ENCODE measurements around the gene AUTS2. TPM values are rescaled to one million over a fixed set of nuclear protein-coding genes. Genes with fewer than 3 reads are reported as not detected.

Gene AUTS2
- total and polyA plus RNA-seq, 9 of the 15 experiments (the other 6 are each of a cell fraction or from before 2014, with no cell fraction given): 0.58 TPM; not detected in 8

- DNase-seq (ENCODE audit: extremely low read depth in 1 of 4, low spot score in 3 of 4): no peak
- FAIRE-seq: no peak
- Histone ChIP-seq H3K27me3 (ENCODE audit: control insufficient read depth in 2 of 2, insufficient read depth in 2 of 2, low read length in 2 of 2) (peaks cover 0 to 8% of the 10 kb centered on the region in 2 experiments; a peak in 2 of 5 replicates), H3K9ac (ENCODE audit: insufficient read depth in 1 of 2, low read depth in 2 of 2, low read length in 2 of 2) (no peak overlapping the region), H3K4me1 (replicated peaks in 1 of 2; ENCODE audit: control insufficient read depth in 2 of 2, insufficient read depth in 2 of 2, low read length in 2 of 2) (no peaks in the 10 kb centered on the region), H3K79me2 (ENCODE audit: control insufficient read depth, insufficient read depth, low read length) (no peaks in the 10 kb centered on the region), H4K20me1 (replicated peaks; ENCODE audit: control insufficient read depth, insufficient read depth, low read length) (no peaks in the 10 kb centered on the region), H3K27ac (ENCODE audit: extremely low read depth, low read depth, low read length) (no peak overlapping the region), H3K4me3 (no peak overlapping the region), H3K4me2 (ENCODE audit: insufficient read depth, low read length) (no peak overlapping the region), H2AFZ (ENCODE audit: low read depth, low read length) (no peak overlapping the region), H3K9me1 (ENCODE audit: control insufficient read depth, insufficient read depth, low read length) (no peaks in the 10 kb centered on the region), H3K36me3 (ENCODE audit: control insufficient read depth, insufficient read depth, low read length) (no peaks in the 10 kb centered on the region), H3K9me3 (replicated peaks; ENCODE audit: control insufficient read depth, insufficient read depth, low read depth, low read length) (no peaks in the 10 kb centered on the region)
- ATAC-seq: no peak
- intact Hi-C loops (cut with micrococcal nuclease) (no loop called here), in situ Hi-C loops (cut with MboI) (no loop called here)
- ChIA-PET CTCF (ENCODE audit: low intra/inter-chr PET ratio) (interaction anchor here (2.7 to 2.8 kb wide), 2 partner anchors 903 to 906 kb away, joined by 14 to 21 read pairs; no protein-coding TSS in a partner anchor), POLR2A (no interaction called here)
- WGBS (ENCODE audit: insufficient coverage, low coverage, missing lambda C conversion rate): 2% methylated on average over 7 of the region's 7 CpGs
- no TSS peak for BruUV-seq (replicated peaks)
- TF ChIP-seq KLF6 (CRISPR knock-in tag; IDR thresholded peaks at IDR 0.05; ENCODE audit: borderline replicate concordance) (no peak), CTCFL (IDR thresholded peaks at IDR 0.05; ENCODE audit: borderline replicate concordance, insufficient read depth, low read depth, low read length, poor library complexity, severe bottlenecking) (no peak), XRCC3 (IDR thresholded peaks at IDR 0.05) (no peak), CREM (IDR thresholded peaks at IDR 0.05; ENCODE audit: low read depth) (no peak), CREB1 (IDR thresholded peaks at IDR 0.05) (no peak), CREB1 (CRISPR knock-in tag; IDR thresholded peaks at IDR 0.05) (no peak), HINFP (tag; conservative IDR thresholded peaks at IDR 0.05; ENCODE audit: low read depth) (no peak), FOXJ2 (tag; IDR thresholded peaks at IDR 0.05) (no peak), ETV5 (CRISPR knock-in tag; IDR thresholded peaks at IDR 0.05; ENCODE audit: low read depth) (no peak), USF2 (CRISPR knock-in tag; IDR thresholded peaks at IDR 0.05) (no peak), PHF20 (IDR thresholded peaks at IDR 0.05; ENCODE audit: partially characterized antibody) (no peak), HMG20A (CRISPR knock-in tag; conservative IDR thresholded peaks at IDR 0.05) (no peak), ZNF274 (IDR thresholded peaks at IDR 0.05; ENCODE audit: borderline replicate concordance, low read depth, low read length) (no peak), ZNF395 (CRISPR knock-in tag; IDR thresholded peaks at IDR 0.05) (no peak), MLLT1 (IDR thresholded peaks at IDR 0.05) (no peak), ZNF699 (CRISPR knock-in tag; IDR thresholded peaks at IDR 0.05; ENCODE audit: insufficient replicate concordance) (no peak)
These were observed 1232.2 kb downstream of the AUTS2 start for GRCh38 chr7:70830426-70830825.
